AG04450 (cell line): ENCODE data around the gene STAMBPL1. TPM values are rescaled to one million over a fixed set of nuclear protein-coding genes. Genes with fewer than 3 reads are reported as not detected.

Source experiments
- CTCF ChIA-PET: fragments of 300-600, 350-600 bp; formaldehyde crosslinking; extraction: SDS; loops from one replicate; lab custom pipeline; 2022; ENCODE audit warnings: antibody characterized with exemption, inconsistent platforms; lab: Charles Lee
- POLR2A ChIA-PET: fragments of 350-600 bp; formaldehyde crosslinking; extraction: SDS; loops from one replicate; lab custom pipeline; 2021; ENCODE audit warnings: antibody characterized with exemption, inconsistent platforms; lab: Yijun Ruan, JAX
- DNase-seq: peaks from one replicate; pipeline ENCODE4 v3.0.0-alpha.2; 2011; ENCODE audit warnings: low read depth, low spot score
- H3K27ac ChIP-seq: one replicate; pipeline ENCODE4 v1.5.1; 2012; ENCODE audit warnings: low read depth, low read length, control low read depth
- H3K27me3 ChIP-seq: one replicate; pipeline ENCODE4 v1.6.0; 2012; ENCODE audit warnings: low read length; ENCODE audit not compliant: control insufficient read depth, insufficient read depth
- H3K4me3 ChIP-seq: 2 replicates; pipeline ENCODE4 v1.5.1; 2011; ENCODE audit warnings: mild to moderate bottlenecking, low read depth, low read length, control low read depth
- H3K9me3 ChIP-seq: 2 replicates; pipeline ENCODE4 v1.5.1; 2012; ENCODE audit warnings: low read length; ENCODE audit not compliant: control insufficient read depth, insufficient read depth
- CTCF ChIP-seq: IDR thresholded peaks from 2 replicates; pipeline ENCODE4 v1.5.1; 2011; ENCODE audit warnings: low read depth, low read length, control low read depth, inconsistent platforms
- polyA plus RNA-seq: library from polyadenylated mRNA; depleted of rRNA; stranded (reverse); fragments of >200 nt; gene quantifications from 2 replicates; pipeline ENCODE4 v1.2.3, GENCODE V29; 2011

STAMBPL1 gene
- polyA plus RNA-seq, 1 experiment, result 50.3 TPM

DNA sequence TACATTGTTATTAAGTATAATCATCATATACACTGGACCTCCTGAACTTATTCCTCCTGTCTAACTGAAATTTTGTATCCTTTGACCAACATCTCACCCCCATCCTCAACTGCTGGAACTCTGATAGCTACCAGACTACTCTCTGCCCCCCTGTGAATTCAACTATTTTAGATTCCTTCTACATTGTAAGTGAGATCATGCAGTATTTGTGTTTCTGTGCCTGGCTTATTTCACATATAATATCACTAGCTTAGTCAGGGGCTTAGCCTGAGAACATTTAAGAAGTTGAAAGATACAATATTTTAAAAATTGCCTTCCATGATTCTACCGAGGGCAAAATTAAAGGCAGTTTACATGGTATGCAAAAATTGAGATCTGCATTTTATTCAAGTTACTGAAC is 26.9 kb downstream of the STAMBPL1 start:
- Histone ChIP-seq H3K27me3 (no peaks in the 10 kb centered on the region), H3K4me3 (no peak overlapping the region), H3K27ac (no peak overlapping the region), H3K9me3 (no peaks in the 10 kb centered on the region)
- ChIA-PET CTCF (interaction anchor here (1.5 to 4.0 kb wide), 4 partner anchors 26 to 71 kb away, joined by 3 to 18 read pairs (median 12); no protein-coding TSS in a partner anchor), POLR2A (no interaction called here)
- no peak for TF ChIP-seq CTCF
- DNase-seq, result no peak

DNA sequence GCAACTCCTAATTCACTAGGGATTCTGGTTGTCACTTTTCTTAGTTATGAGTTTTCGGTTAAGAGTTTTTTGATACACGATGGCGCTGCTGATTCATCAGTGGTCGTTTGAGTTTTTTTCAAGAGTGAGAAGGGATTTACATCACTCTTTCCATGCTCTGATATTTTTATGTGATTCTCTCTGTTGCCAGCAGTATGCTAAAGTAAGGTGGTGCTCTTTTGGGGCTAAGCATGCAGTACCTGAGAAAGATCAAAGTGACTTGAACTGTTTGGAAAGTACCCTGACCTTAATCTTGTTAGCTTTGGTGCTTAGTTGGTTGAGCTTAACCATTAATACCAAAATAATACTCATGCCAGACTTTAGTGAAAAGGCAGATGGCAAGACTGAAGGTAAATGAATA is 28.1 kb downstream of the STAMBPL1 start:
- Histone ChIP-seq H3K27ac (no peak overlapping the region), H3K9me3 (no peaks in the 10 kb centered on the region), H3K4me3 (no peak overlapping the region), H3K27me3 (no peaks in the 10 kb centered on the region)
- ChIA-PET POLR2A (no interaction called here), CTCF (interaction anchor here (1.2 to 4.0 kb wide), 3 partner anchors 13 to 72 kb away, joined by 4 to 18 read pairs (median 13); no protein-coding TSS in a partner anchor)
- DNase-seq, result no peak
- TF ChIP-seq CTCF, result no peak

DNA sequence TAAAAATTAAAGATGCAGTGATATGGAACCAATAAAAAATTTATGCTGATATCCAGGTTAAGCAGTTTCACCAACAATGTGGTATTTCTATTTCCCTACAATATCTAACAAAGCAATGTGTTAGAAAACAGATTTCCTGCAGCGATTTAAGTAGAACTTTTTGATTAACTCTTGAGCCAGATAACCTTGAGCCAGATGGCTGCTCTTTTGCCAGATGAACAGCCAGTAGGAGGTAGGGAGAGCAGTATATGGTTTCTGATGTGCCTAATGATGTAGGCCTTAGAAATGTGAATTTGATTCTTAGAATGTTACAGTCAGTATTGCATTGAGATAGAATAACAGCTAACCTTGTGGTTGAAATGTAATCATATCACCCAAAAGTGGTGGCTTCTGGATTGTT is 31.1 kb downstream of the STAMBPL1 start:
- Histone ChIP-seq H3K27ac (no peak overlapping the region), H3K9me3 (no peaks in the 10 kb centered on the region), H3K27me3 (no peaks in the 10 kb centered on the region), H3K4me3 (no peak overlapping the region)
- ChIA-PET POLR2A (no interaction called here), CTCF (interaction anchor here (1.3 to 1.4 kb wide), 2 partner anchors 75 to 76 kb away, joined by 4 to 5 read pairs; no protein-coding TSS in a partner anchor)
- no peak for TF ChIP-seq CTCF
- no peak for DNase-seq

DNA sequence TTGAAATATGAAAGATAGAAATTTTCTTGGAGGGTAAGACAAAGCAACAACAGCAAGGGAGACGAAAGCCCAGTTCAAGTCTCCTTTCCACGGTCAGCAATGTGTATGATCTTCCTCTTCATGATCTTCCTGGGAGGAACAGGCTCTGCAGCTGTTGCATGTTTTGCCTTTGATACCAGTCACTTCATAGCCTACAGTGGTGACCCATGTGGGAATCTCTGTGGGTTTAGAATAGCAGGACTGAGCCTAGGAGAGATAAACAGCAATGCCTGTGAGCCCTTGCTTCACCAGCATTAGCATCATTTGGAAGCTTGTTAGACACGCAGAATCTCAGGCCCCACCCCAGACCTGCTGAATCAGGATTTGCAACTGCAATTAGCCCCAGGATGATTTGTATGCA is 31.8 kb downstream of the STAMBPL1 start:
- Histone ChIP-seq H3K4me3 (no peak overlapping the region), H3K27ac (no peak overlapping the region), H3K9me3 (no peaks in the 10 kb centered on the region), H3K27me3 (no peaks in the 10 kb centered on the region)
- DNase-seq, result no peak
- CTCF ChIA-PET, result interaction anchor here (1.0 to 1.4 kb wide), 2 partner anchors 21 to 76 kb away, joined by 3 to 4 read pairs; no protein-coding TSS in a partner anchor
- POLR2A ChIA-PET, result no interaction called here
- no peak for TF ChIP-seq CTCF

DNA sequence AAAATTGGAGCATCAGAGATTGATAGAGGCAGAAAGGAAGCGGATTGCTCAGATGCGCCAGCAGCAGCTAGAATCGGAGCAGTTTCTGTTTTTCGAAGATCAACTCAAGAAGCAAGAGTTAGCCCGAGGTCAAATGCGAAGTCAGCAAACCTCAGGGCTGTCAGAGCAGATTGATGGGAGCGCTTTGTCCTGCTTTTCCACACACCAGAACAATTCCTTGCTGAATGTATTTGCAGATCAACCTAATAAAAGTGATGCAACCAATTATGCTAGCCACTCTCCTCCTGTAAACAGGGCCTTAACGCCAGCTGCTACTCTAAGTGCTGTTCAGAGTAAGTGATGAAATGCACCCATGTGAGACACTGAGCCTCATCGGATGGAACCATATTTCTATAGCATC is 33.1 kb downstream of the STAMBPL1 start:
- Histone ChIP-seq H3K4me3 (no peak overlapping the region), H3K27ac (no peak overlapping the region), H3K9me3 (no peaks in the 10 kb centered on the region), H3K27me3 (no peaks in the 10 kb centered on the region)
- ChIA-PET CTCF (no interaction called here), POLR2A (no interaction called here)
- DNase-seq, result no peak
- TF ChIP-seq CTCF, result no peak
